Measurements from ENCODE around the gene OTOP3. TPM values are rescaled to one million over a fixed set of nuclear protein-coding genes. Genes with fewer than 3 reads are reported as not detected.

Gene OTOP3
- total RNA-seq, 1 donor from 2014 or later = not detected

DNA sequence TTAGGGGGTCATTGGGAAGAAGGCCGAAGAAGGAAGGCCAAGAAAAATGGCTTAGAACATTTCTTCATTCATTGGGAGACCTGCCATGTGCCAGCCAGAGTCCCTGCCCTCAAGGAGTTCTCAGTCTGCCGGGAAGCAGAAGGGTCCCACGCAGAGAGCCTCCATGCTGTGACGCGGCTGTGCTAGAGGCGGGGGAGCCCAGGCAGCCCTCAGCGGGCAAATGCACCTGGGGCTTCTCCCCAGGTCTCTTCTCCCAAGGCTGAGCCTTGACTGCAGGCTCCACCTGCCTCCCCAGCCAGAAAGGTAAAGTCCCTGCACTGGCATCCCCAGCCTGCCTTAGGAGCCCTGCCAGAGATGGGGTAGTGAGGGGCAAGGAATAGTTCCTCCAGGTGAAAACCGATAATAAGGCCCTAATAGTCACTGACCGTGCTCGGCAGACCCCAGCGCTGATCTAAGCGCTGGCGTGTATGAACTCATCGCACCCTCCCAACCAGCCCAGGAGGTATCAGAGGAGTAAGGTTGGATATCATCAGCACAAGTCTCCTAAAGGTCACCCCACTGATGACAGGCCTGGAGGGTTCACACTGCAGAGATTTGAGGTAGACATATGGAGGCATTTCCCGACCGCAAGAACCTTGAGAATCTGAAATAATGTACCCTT lies 45.8 kb downstream of the OTOP3 start:
- intact Hi-C loops (cut with micrococcal nuclease) = loop anchor here (10.0 kb wide), 2 partner anchors 203 to 533 kb away; partner anchors contain the start of genes CASKIN2, SUMO2 and TSEN54

DNA sequence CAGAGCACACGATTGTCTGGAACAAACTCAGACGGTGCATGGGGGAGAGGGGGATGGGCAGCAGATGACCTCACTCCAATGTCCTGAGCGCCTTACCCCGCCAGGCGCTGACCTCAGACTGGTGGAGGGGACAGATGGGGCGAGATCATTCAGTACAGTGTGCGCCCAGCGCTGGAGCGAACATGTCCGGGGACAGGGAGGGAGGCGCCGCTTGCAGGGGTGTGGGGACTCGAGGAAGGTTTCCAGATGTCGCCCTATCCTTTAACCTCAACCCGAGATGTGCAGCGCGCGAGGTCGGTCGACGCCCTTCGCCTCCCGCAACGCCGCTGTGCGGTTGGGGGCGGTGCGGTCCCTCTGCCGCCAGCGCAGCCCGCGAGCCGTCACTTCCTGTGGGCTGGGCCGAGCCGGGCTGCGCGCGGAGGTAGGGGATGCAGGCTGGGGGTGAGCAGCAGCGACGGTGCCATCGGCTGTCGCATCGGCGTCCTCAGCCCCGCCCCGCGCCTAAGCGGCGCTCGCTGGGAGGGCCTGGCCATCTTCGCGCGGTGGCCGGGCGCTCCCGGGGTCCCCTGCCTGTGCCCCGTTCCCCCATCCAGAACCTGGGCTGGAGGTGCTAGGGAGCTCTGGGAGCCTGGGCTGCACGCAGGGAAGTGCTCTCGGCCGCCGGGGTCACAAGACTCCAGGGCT lies 46.4 kb downstream of the OTOP3 start:
- intact Hi-C loops (cut with micrococcal nuclease) = loop anchor here (1.0 to 10.0 kb wide), 6 partner anchors 10 to 533 kb away; partner anchors contain the start of genes CASKIN2, HID1, MRPL58 and SUMO2

DNA sequence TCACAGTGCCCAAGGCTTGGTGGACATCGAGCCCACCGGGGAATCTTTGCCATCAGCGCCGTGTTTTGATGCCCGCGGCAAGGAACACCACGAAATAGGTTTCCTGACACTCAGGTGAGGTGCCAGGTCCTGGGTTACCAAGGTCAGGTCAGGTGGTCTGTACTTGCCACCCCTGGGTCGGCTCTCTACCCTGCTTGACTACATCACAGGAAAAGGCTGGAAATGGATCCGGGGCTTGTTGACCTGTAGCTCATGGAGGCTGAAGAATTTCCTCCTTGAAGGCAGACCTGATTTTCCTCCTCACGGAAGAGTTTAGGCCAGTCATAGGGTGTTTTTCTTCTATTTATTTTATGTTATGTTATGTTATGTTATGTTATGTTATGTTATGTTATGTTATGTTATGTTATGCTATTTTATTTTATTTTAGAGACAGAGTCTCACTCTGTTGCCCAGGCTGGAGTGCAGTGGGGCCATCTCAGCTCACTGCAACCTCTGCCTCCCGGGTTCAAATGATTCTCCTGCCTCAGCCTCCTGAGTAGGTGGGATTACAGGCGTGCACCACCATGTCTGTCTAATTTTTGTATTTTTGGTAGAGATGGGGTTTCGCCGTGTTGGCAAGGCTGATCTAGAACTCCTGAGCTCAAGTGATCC lies 47.1 kb downstream of the OTOP3 start:
- intact Hi-C loops (cut with micrococcal nuclease) = loop anchor here (1.0 to 10.0 kb wide), 6 partner anchors 10 to 532 kb away; partner anchors contain the start of genes CASKIN2, HID1, MRPL58 and SUMO2

DNA sequence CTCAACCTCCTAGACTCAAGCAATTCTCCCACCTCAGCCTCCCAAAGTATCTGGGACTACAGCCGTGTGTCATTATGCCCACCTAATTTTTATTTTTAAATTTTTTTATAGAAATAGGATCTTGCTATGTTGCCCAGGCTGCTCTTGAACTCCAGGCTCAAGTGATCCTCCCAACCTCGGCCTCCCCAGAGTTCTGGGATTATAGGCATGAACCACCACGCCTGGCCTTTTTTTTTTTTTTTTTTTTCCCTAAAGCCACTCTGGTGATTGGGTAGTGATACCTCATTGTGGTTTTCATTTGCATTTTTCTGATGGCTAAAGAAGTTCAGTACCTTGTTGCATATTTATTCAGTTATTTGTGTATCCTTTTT lies 50.5 kb downstream of the OTOP3 start:
- intact Hi-C loops (cut with micrococcal nuclease) = loop anchor here (1.0 to 10.0 kb wide), 4 partner anchors 61 to 529 kb away; partner anchors contain the start of genes ATP5PD, CASKIN2, KCTD2 and SLC16A5

DNA sequence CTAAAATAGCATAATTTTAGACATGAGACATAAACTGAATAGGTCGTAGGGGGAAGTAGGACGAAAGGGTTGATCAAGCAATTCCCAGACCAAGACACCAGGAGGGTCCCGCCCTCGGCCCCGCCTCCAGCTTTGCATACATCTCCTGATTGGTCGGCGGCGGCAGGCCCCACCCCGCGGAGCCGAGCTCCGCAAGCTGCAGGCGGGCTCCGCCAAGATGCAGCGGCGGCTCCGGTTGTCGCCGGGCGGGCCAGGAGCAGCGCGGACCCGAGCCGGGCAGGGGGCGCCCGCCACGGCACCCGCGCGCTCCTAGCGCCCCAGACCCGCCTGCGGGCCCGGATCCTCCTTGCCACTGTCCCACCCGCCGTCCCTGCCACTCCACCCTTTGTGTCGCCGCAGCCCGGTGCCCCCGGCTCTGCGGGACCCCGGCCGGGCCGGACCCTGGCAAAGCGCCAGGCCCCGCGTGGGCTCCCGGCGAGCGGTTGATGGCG lies 51.8 kb downstream of the OTOP3 start, which contains the start of gene CDR2L:
CDR2L (plus strand) TSS at position 215 of the 491 bp plus-strand sequence. CDS start 412 bp downstream, outside the sequence.
- intact Hi-C loops (cut with micrococcal nuclease) = loop anchor here (1.0 to 10.0 kb wide), 7 partner anchors 15 to 527 kb away; partner anchors contain the start of genes ATP5PD, CASKIN2, HID1 and KCTD2

DNA sequence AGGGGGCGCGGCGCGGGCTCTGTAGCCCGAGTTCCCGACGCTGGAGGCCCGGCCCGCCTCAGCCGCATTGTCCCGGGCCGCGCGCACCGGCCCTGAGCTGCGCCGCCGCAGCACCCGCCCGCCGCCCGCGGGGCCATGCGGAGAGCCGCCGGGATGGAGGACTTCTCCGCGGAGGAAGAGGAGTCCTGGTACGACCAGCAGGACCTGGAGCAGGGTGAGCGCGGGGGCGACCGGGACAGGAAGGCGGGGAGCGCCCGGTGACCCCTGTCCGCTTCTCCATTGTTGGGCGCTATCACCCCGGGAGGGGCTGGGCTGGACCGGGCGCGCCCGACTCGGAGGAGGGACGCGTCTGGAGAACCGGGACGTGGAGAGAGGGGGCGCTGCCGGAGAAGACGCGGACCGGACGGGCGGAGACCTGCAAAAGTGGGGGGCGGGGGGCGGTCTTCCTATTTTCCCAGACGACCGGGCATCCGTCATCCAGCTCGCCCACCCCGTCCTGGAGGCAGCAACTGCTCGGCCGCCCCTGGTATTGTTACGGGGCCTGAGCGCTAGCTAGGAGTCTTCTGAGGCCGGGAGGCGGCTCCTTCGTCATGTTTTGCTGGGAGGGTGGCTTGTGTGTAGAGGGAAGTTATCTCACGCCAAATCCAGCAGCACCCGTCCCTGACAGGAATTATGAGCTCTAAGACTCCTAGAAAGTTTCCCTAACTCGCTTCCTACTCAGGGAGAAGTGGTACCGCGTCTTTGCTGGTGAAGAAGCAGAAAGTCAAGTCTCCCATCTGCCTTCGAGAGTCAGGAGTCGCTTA lies 52.4 kb downstream of the OTOP3 start:
- intact Hi-C loops (cut with micrococcal nuclease) = loop anchor here (1.0 to 10.0 kb wide), 7 partner anchors 16 to 527 kb away; partner anchors contain the start of genes ATP5PD, CASKIN2, HID1 and KCTD2

DNA sequence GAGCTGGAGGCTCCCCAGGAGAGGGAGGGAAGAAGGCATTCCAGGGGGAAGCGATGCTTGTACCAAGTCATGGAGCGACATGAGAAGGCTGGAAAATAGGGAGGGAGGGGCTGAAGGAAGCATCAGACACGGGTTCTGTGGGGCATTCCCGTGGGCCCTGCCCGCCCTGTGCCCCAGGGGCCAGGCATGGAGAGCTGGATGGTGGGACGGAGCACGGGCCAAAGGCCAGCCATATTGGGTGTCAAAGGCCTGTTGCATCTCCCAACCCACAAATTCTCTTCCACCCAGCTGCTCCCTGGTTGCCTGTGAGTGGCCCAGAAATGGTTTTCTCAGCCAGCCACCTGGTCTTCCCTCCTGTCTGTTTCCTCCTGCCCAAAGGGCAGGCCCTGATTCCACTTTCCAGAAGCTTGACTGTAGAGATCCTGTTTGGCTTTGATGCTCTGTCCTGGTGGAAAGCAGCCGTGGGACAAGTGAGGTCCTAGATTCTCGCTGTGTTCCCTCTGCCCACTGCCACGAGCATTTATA lies 54.9 kb downstream of the OTOP3 start:
- intact Hi-C loops (cut with micrococcal nuclease) = no loop called here

DNA sequence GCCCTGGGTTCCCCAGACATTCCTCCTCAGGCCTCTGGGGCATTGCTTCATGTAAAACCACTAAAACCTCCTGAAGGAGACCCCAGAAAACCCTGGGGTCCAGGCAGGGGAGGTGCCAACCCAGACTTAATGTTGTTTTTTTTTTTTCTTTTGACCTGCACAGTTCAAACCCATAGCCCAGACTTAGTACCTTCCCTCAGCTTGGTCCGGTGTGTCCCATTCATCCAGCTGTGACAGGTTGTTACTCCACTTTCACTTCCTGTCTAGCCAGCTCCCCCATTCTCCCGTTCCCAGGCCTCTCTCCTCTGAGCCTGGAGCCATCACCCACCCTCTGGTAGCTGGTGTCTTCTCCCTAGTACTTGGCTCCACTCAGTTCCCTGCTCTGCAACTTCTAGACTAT lies 56.5 kb downstream of the OTOP3 start:
- intact Hi-C loops (cut with micrococcal nuclease) = no loop called here

DNA sequence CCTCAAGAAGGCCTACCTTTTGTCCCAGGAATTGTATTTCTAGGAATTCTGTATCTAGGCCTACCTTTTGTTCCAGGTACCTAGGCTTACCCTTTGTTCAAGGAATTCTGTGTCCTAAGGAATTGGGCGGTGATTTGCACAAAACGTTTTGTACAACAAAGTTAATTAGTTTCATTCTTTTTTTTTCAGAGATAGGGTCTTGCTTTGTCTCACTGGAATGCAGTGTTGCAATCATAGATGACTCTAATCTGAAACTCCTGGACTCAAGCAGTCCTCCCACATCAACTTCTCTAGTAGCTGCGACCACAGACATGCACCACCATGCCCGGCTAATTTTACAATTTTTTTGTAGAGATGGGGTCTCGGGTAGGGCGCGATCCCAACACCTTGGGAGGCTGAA lies 58.7 kb downstream of the OTOP3 start:
- intact Hi-C loops (cut with micrococcal nuclease) = no loop called here

DNA sequence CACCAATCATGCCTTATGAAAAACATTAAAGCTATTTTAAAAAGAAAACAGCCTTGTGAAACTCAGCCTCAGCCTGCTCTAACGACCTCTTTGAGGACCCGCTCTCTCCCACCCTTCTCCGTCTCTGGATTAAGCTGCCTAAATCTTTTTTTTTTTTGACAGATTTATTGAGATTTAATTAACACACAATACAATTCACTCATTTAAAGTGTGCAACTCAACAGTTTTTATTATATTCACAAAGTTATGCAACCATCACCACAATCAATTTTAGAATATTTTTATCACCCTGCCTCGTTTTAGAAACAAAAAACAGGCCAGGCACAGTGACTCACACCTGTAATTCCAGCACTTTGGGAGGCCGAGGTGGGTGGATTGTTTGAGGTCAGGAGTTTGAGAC lies 60.1 kb downstream of the OTOP3 start:
- intact Hi-C loops (cut with micrococcal nuclease) = no loop called here

DNA sequence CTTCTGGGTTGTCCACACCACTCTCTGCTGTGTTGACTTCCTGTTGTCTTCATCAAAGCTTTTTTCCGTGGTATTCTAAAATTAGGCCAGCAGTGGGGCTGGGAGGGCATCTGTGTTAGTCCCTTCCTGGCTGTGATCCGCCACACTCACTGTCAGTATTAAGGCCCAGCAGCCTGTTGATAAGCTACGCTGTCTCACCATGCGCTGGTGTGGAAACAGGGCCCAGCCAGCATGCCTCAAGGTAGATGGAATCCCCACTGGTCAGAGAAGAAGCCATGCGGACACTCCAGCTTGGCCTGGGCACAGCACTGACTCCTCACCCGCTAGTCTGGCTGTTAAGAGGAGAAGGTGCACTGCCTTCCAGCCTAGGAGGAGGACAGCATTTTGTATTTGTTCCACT lies 63.1 kb downstream of the OTOP3 start:
- intact Hi-C loops (cut with micrococcal nuclease) = no loop called here

DNA sequence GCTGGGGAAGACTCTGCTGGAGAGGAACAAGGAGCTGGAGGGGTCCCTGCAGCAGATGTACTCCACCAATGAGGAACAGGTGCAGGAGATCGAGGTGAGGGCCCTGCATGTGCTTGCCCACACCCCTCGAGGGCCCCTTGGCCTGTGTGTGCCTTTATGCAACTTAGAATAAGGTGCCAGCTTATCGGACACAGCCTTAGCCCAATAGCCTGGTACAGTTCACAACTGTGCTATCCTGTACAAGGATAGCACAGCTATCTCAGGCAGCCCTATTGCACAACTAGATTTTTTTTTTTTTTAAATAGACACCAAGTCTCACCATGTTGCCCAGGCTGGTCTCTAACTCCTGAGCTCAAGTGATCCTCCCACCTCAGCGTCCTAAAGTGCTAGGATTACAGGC lies 63.8 kb downstream of the OTOP3 start:
- intact Hi-C loops (cut with micrococcal nuclease) = no loop called here

Other genes starting within 250 kb of the OTOP3 start
- not detected in 2 replicates for gene CD300LF, start 223.0 kb upstream of the OTOP3 start, total RNA-seq
- gene RAB37, start 198.6 kb upstream of the OTOP3 start, total RNA-seq = 50.4 and 56.8 TPM in 2 replicates
- 308 TPM in 2 replicates for gene NHERF1, start 187.3 kb upstream of the OTOP3 start, total RNA-seq
- 37.4 and 40.9 TPM in 2 replicates for gene NAT9, start 159.6 kb upstream of the OTOP3 start, total RNA-seq
- 0.22 and 0.49 TPM in 2 replicates for gene GRIN2C, start 76.0 kb upstream of the OTOP3 start, total RNA-seq
- 37.3 and 40.6 TPM in 2 replicates for gene FDXR, start 62.9 kb upstream of the OTOP3 start, total RNA-seq
- not detected in 2 replicates for gene FADS6, start 42.3 kb upstream of the OTOP3 start, total RNA-seq
- not detected in 2 replicates for gene USH1G, start 12.6 kb upstream of the OTOP3 start, total RNA-seq
- not detected in 2 replicates for gene OTOP2, start 11.6 kb upstream of the OTOP3 start, total RNA-seq
- gene HID1, start 36.9 kb downstream of the OTOP3 start, total RNA-seq = 0.61 and 1.2 TPM in 2 replicates
- gene CDR2L, start 51.7 kb downstream of the OTOP3 start, total RNA-seq = 0.20 and 0.24 TPM in 2 replicates
- gene MRPL58, start 76.8 kb downstream of the OTOP3 start, total RNA-seq = 43.1 and 43.3 TPM in 2 replicates
- 186 and 190 TPM in 2 replicates for gene ATP5PD, start 111.1 kb downstream of the OTOP3 start, total RNA-seq
- gene KCTD2, start 111.3 kb downstream of the OTOP3 start, total RNA-seq = 19.3 and 20.3 TPM in 2 replicates
- 7.6 and 7.8 TPM in 2 replicates for gene SLC16A5, start 152.1 kb downstream of the OTOP3 start, total RNA-seq
- gene ARMC7, start 174.1 kb downstream of the OTOP3 start, total RNA-seq = 15.7 and 16.5 TPM in 2 replicates
- gene NT5C, start 195.8 kb downstream of the OTOP3 start, total RNA-seq = 52.1 and 53.9 TPM in 2 replicates
- gene JPT1, start 218.6 kb downstream of the OTOP3 start, total RNA-seq = 236 and 281 TPM in 2 replicates
- gene SUMO2, start 247.1 kb downstream of the OTOP3 start, total RNA-seq = 493 and 503 TPM in 2 replicates

All from T-helper 1 cell treated with Interleukin-12 subunit alpha and Interleukin-12 subunit beta and Interleukin-4 antibody, amounts not matched to agents 30 ng/mL and 1 ng/mL, for 36 hours (primary cell).